ENCODE measurements around the gene FYTTD1.

The FYTTD1 gene

GRCh38 chr3:197790033-197790432 is 40.4 kb downstream of the FYTTD1 start:
- in situ Hi-C loops (cut with HindIII; ENCODE audit: low sequenced_read_pairs), result no loop called here
- DNase-seq (ENCODE audit: low read depth), result no peak
- no peak for TF ChIP-seq CTCF (IDR thresholded peaks at IDR 0.05; ENCODE audit: low read depth, low read length, missing control alignments)
- no peak overlapping the region for H3K4me3 ChIP-seq (ENCODE audit: low read depth, low read length)

GRCh38 chr3:197791113-197791891 is 41.6 kb downstream of the FYTTD1 start, which contains the start of gene LRCH3:
LRCH3 (plus strand) TSS chr3:197791254; CDS start chr3:197791279, 25 bp downstream.
- DNase-seq (ENCODE audit: low read depth), result peak; percentile 55
- no peak for TF ChIP-seq CTCF (IDR thresholded peaks at IDR 0.05; ENCODE audit: low read depth, low read length, missing control alignments)
- in situ Hi-C loops (cut with HindIII; ENCODE audit: low sequenced_read_pairs), result no loop called here
- peak within 1 kb of the TSS; percentile 91 for H3K4me3 ChIP-seq (ENCODE audit: low read depth, low read length)

- H3K4me3 ChIP-seq (ENCODE audit: low read depth, low read length), result peak overlapping the region; percentile 91
- no peak for DNase-seq (ENCODE audit: low read depth)
- in situ Hi-C loops (cut with HindIII; ENCODE audit: low sequenced_read_pairs), result no loop called here
- TF ChIP-seq CTCF (IDR thresholded peaks at IDR 0.05; ENCODE audit: low read depth, low read length, missing control alignments), result no peak
Observed at GRCh38 chr3:197791892-197792647, 42.4 kb downstream of the FYTTD1 start.

GRCh38 chr3:197793247-197793646 is 43.6 kb downstream of the FYTTD1 start:
- DNase-seq (ENCODE audit: low read depth), result no peak
- H3K4me3 ChIP-seq (ENCODE audit: low read depth, low read length), result no peak overlapping the region
- TF ChIP-seq CTCF (IDR thresholded peaks at IDR 0.05; ENCODE audit: low read depth, low read length, missing control alignments), result no peak
- in situ Hi-C loops (cut with HindIII; ENCODE audit: low sequenced_read_pairs), result no loop called here

GRCh38 chr3:197794115-197794514 is 44.4 kb downstream of the FYTTD1 start:
- in situ Hi-C loops (cut with HindIII; ENCODE audit: low sequenced_read_pairs), result no loop called here
- H3K4me3 ChIP-seq (ENCODE audit: low read depth, low read length), result no peak overlapping the region
- TF ChIP-seq CTCF (IDR thresholded peaks at IDR 0.05; ENCODE audit: low read depth, low read length, missing control alignments), result no peak
- no peak for DNase-seq (ENCODE audit: low read depth)

GRCh38 chr3:197795200-197795599 is 45.5 kb downstream of the FYTTD1 start:
- in situ Hi-C loops (cut with HindIII; ENCODE audit: low sequenced_read_pairs), result no loop called here
- no peak overlapping the region for H3K4me3 ChIP-seq (ENCODE audit: low read depth, low read length)
- no peak for DNase-seq (ENCODE audit: low read depth)
- TF ChIP-seq CTCF (IDR thresholded peaks at IDR 0.05; ENCODE audit: low read depth, low read length, missing control alignments), result no peak
